ENCODE data around the gene HDAC9.

The HDAC9 gene

GRCh38 chr7:18521236-18521589 lies 25.7 kb downstream of the HDAC9 start:
- no peaks in the 10 kb centered on the region for H4K20me1 ChIP-seq (ENCODE audit: control insufficient read depth, insufficient read depth, low read depth, low read length)
- TF ChIP-seq CTCF (IDR thresholded peaks at IDR 0.05; ENCODE audit: low read depth, low read length, poor library complexity, severe bottlenecking) (no peak), EZH2phosphoT487 (IDR thresholded peaks at IDR 0.05; ENCODE audit: borderline replicate concordance, low read length) (no peak)
- peaks cover 67% of the 10 kb centered on the region for H3K79me2 ChIP-seq (ENCODE audit: control insufficient read depth, low read length)
- no peaks in the 10 kb centered on the region for H3K9me3 ChIP-seq (ENCODE audit: control insufficient read depth, insufficient read depth, low read length)
- H3K36me3 ChIP-seq (ENCODE audit: control insufficient read depth, low read length), result peaks cover 17% of the 10 kb centered on the region; the same call in 1 of the 2 replicates
- H3K27me3 ChIP-seq (ENCODE audit: control insufficient read depth, low read length), result no peaks in the 10 kb centered on the region
- H3K4me3 ChIP-seq (ENCODE audit: low read length), result peak overlapping the region; percentile 70
- H3K4me1 ChIP-seq (ENCODE audit: control insufficient read depth, low read length), result peaks cover 95% of the 10 kb centered on the region
- H3F3A ChIP-seq (ENCODE audit: control insufficient read depth, insufficient read depth), result peaks cover 52% of the 10 kb centered on the region
- peak overlapping the region; percentile 80 for H3K4me2 ChIP-seq (ENCODE audit: low read length)
- H3K27ac ChIP-seq (ENCODE audit: low read depth, low read length), result peak overlapping the region; percentile 95
- H3K9me2 ChIP-seq (replicated peaks; ENCODE audit: control insufficient read depth, low read length), result no peaks in the 10 kb centered on the region

GRCh38 chr7:18521945-18522566 lies 26.5 kb downstream of the HDAC9 start:
- H3K27ac ChIP-seq (ENCODE audit: low read depth, low read length), result peak overlapping the region; percentile 95
- TF ChIP-seq CTCF (IDR thresholded peaks at IDR 0.05; ENCODE audit: low read depth, low read length, poor library complexity, severe bottlenecking) (no peak), EZH2phosphoT487 (IDR thresholded peaks at IDR 0.05; ENCODE audit: borderline replicate concordance, low read length) (no peak)
- peak overlapping the region; percentile 80 for H3K4me2 ChIP-seq (ENCODE audit: low read length)

GRCh38 chr7:18524248-18524647 lies 28.7 kb downstream of the HDAC9 start:
- no peak for TF ChIP-seq CTCF (IDR thresholded peaks at IDR 0.05; ENCODE audit: low read depth, low read length, poor library complexity, severe bottlenecking)
- TF ChIP-seq EZH2phosphoT487 (IDR thresholded peaks at IDR 0.05; ENCODE audit: borderline replicate concordance, low read length), result no peak
- peaks cover 56% of the 10 kb centered on the region for H3F3A ChIP-seq (ENCODE audit: control insufficient read depth, insufficient read depth)
- no peaks in the 10 kb centered on the region for H3K9me3 ChIP-seq (ENCODE audit: control insufficient read depth, insufficient read depth, low read length)
- H3K79me2 ChIP-seq (ENCODE audit: control insufficient read depth, low read length), result peaks cover 71% of the 10 kb centered on the region
- no peaks in the 10 kb centered on the region for H3K27me3 ChIP-seq (ENCODE audit: control insufficient read depth, low read length)
- peaks cover 12% of the 10 kb centered on the region; the same call in 1 of the 2 replicates for H3K36me3 ChIP-seq (ENCODE audit: control insufficient read depth, low read length)
- no peak overlapping the region for H3K4me3 ChIP-seq (ENCODE audit: low read length)
- H3K27ac ChIP-seq (ENCODE audit: low read depth, low read length), result no peak overlapping the region
- H4K20me1 ChIP-seq (ENCODE audit: control insufficient read depth, insufficient read depth, low read depth, low read length), result no peaks in the 10 kb centered on the region
- peaks cover 98% of the 10 kb centered on the region for H3K4me1 ChIP-seq (ENCODE audit: control insufficient read depth, low read length)
- peak overlapping the region; percentile 9 for H3K4me2 ChIP-seq (ENCODE audit: low read length)
- H3K9me2 ChIP-seq (replicated peaks; ENCODE audit: control insufficient read depth, low read length), result no peaks in the 10 kb centered on the region

More at GRCh38 chr7:18521945-18522566, 26.5 kb downstream of the HDAC9 start:
- peak overlapping the region; percentile 70 for H3K4me3 ChIP-seq (ENCODE audit: low read length)
- H4K20me1 ChIP-seq (ENCODE audit: control insufficient read depth, insufficient read depth, low read depth, low read length), result no peaks in the 10 kb centered on the region
- peaks cover 71% of the 10 kb centered on the region for H3K79me2 ChIP-seq (ENCODE audit: control insufficient read depth, low read length)
- H3K9me3 ChIP-seq (ENCODE audit: control insufficient read depth, insufficient read depth, low read length), result no peaks in the 10 kb centered on the region
- H3K9me2 ChIP-seq (replicated peaks; ENCODE audit: control insufficient read depth, low read length), result no peaks in the 10 kb centered on the region
- peaks cover 60% of the 10 kb centered on the region for H3F3A ChIP-seq (ENCODE audit: control insufficient read depth, insufficient read depth)
- peaks cover 98% of the 10 kb centered on the region for H3K4me1 ChIP-seq (ENCODE audit: control insufficient read depth, low read length)
- peaks cover 17% of the 10 kb centered on the region; the same call in 1 of the 2 replicates for H3K36me3 ChIP-seq (ENCODE audit: control insufficient read depth, low read length)
- no peaks in the 10 kb centered on the region for H3K27me3 ChIP-seq (ENCODE audit: control insufficient read depth, low read length)

Measured in DOHH2 (cell line).